ENCODE data around the gene RAB31.

- TF ChIP-seq GATA2 (IDR thresholded peaks at IDR 0.05; ENCODE audit: low read depth, low read length) (no peak), GATA3 (IDR thresholded peaks at IDR 0.05; ENCODE audit: low read depth, low read length) (no peak)
Measured at GRCh38 chr18:9742524-9743131, 34.5 kb downstream of the RAB31 start.
